Stimulated activated CD8-positive, alpha-beta memory T cell treated with anti-CD3 and anti-CD28 coated beads, Interleukin-12 subunit alpha, Interleukin-12 subunit beta, amount 100 ng/mL, for 24 hours (primary cell): Measurements from ENCODE around the gene MRPL40.
"Not testable (repeated sequence)": the region's sequence is repeated elsewhere in the genome, so short reads cannot be mapped to it uniquely, and the experiment has no call there.

Experiments
- DNase-seq: peaks from one replicate; pipeline ENCODE4 v3.0.0-alpha.2; 2020; ENCODE audit errors: extremely low read depth

MRPL40 gene

DNA sequence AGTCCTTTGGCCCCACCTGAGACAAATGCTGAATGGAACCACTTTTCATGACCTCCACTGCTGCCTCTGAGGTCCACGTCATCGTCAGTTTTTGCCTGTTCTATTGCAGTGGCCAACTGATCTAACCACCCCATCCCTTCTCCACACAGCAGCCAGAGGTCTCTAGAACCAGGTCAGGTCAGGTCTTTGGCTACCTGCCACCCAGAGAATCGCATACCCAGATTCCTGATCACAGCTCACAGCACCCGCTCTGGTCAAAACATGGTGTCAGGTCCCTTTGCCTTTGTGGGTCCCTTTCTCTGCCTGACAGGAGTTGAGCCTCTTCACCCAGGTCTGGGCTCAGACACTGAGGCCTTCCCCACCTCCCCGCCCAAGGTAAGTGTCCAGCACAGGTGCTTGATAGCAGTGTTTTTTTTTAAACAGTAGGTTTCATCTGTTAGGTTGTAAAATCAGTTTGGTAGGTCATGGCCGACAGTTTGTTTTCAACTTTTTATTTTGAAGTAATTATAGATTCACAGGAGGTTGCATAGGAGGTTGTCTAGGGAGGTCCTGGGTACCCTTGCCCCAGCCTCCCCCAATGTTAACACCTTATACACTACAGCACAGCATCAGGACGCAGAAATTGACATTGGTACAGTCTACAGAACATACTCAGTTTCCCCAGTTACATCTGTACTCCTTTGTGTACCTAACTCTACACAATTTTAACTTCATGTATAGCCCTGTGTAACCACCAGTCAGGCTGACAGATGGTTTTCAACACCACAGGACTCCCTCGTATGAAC is 8.3 kb downstream of the MRPL40 start:
- DNase-seq = no peak

- DNase-seq = no peak
These were observed 9.8 kb downstream of the MRPL40 start for GRCh38 chr22:19442166-19442565.

GRCh38 chr22:19443544-19444211 is 11.3 kb downstream of the MRPL40 start:
- no peak for DNase-seq

- DNase-seq = not testable (repeated sequence)
These were observed 13.1 kb downstream of the MRPL40 start for GRCh38 chr22:19445279-19445982.

DNA sequence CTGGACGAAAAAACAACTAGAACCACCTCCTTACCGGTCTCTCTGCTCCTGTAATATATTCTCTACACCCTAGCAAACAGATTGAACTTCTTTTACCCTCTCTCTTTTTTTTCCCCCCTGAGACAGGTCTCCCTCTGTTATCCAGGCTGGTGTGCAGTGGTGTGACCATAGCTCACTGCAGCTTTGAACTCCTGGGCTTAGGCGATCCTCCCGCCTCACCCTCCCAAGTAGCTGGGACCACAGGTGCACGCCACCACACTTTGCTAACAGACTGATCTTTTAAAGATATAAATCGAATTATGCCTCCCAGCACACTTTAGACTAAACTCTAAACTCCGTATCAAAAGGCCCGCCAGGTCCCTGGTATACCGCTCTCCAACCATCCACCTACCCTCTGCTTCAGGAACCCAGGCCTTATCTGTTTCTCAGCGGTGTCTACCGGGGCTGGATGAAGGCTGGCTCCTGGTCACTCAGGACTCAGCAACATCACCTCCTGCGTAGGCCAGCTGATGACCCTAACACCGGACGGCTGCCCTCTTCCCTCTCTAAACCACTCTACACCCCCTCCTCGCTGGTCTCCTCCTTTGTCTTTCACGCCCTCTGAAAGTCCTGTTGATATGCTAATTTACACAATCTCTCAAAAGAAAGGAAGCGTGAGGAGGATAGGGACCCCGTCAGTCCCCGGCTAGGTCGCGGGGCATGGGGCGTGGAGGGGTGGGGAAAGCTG is 14.4 kb downstream of the MRPL40 start:
- no peak for DNase-seq

- DNase-seq = peak; percentile 58
These were observed 15.2 kb downstream of the MRPL40 start, which contains the start of gene C22orf39 for GRCh38 chr22:19447330-19448075. TSS of gene C22orf39 (minus strand) at chr22:19447711. CDS start at chr22:19447688, 23 bp downstream.

DNA sequence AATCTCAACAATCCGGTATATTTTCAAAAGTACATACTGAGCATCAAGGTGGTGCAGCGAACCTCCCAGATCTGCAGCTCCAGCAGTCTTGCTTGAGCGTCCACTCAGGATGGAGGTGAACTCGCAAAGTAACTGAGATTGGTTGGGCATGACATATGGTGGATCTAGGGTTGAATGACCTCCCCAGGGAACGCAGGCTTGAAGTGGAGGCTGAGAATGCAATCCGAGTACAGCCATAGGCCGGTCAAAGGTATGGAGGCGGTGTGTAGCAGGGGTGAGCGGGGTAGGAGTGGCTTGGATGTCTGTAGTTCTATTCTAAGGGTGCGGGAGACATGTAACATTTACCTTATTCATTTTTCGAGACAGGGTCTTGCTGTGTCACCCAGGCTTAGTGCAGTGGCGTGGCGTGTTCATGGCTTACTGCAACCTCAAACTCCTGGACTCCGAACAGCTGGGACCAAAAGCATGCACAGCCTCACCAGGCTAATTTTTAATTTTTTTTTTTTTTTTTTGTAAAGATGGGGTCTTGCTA is 15.8 kb downstream of the MRPL40 start:
- DNase-seq = no peak

DNA sequence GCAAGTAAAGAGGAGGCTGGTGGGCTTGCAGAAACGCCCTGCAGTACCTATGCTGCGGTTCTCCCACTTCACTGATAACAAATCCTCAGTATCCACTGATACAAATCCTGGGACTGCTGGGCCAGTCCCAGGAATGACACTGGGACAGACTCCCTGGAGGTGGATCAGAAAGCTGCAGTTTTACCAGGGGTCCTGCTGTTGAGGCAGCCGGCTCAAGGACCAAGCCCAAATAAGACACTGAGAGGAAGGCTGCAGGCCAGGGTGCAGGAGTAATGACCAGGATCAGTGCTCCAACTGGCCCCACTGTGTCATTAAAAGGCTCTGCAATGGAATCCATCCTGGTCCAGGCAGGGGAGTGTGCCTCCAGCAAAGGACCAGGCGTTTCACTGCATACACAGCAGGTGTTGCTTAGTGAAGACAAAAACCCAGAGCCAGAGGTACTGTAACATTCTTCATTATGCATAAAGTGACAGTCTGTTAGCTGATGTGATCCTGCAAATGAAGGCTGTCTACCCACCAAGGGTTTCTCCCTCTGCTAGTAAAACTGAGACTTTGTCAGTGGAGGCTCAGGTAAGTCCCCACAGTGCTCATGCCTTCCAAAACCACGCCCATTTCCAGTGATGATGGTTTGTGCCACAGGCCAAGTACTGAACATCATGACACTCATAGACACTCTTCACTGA is 16.5 kb downstream of the MRPL40 start:
- DNase-seq = no peak

DNA sequence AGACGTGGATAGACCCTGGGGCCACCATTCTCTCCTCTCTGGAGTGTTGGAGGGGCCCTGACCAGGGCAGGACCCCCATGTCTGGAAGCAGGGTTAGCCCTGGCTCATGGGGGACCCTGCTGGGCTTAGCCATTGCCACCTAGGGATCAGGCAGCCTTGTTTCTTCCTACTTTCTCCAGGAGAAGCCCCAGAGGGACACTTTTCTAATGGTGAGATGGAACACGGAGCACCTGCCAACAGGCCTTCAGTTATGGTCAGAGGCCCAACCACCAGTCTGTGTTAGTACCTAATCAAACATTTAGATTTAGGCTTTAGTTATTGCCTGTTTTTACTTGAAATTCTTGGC is 17.1 kb downstream of the MRPL40 start:
- DNase-seq = no peak

GRCh38 chr22:19450363-19451175 is 18.2 kb downstream of the MRPL40 start:
- DNase-seq = no peak

GRCh38 chr22:19451570-19451969 is 19.2 kb downstream of the MRPL40 start:
- DNase-seq = no peak

- DNase-seq = no peak
These were observed 21.4 kb downstream of the MRPL40 start for GRCh38 chr22:19453718-19454117.

DNA sequence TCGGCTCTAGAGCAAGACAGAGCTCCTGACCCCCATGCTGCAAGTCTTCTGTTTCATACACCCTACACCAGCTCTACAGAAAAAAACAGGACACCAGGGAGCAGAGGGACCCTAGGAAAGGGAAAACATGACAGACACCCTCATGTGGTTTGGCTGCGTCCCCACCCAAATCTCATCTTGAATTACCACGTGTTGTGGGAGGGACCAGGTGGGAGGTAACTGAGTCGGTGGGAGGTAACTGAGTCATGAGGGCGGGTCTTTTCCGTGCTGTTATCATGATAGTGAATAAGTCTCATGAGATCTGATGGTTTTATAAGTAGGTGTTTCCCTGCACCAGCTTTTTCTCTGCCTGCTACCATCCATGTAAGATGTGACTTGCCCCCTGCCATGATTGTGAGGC is 21.8 kb downstream of the MRPL40 start:
- DNase-seq = no peak

DNA sequence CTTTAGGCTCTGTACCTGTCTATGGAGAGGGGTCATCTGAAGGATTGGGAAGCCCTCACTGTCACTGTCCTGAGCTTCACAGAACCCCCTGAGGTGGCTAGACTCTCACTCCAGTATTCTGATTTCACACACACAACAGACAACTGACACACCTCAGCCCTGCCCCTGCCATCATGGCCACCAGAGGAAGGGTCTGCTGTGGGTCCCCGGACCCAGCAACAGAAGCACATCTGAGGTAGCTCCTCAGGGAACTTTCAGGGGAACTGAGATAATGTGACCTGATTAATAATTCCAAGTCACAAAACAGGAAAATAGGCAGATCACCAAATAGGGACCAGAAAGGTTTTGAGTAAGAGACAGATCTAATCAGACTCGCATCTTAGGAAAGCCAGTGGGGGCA is 22.7 kb downstream of the MRPL40 start:
- DNase-seq = no peak

DNA sequence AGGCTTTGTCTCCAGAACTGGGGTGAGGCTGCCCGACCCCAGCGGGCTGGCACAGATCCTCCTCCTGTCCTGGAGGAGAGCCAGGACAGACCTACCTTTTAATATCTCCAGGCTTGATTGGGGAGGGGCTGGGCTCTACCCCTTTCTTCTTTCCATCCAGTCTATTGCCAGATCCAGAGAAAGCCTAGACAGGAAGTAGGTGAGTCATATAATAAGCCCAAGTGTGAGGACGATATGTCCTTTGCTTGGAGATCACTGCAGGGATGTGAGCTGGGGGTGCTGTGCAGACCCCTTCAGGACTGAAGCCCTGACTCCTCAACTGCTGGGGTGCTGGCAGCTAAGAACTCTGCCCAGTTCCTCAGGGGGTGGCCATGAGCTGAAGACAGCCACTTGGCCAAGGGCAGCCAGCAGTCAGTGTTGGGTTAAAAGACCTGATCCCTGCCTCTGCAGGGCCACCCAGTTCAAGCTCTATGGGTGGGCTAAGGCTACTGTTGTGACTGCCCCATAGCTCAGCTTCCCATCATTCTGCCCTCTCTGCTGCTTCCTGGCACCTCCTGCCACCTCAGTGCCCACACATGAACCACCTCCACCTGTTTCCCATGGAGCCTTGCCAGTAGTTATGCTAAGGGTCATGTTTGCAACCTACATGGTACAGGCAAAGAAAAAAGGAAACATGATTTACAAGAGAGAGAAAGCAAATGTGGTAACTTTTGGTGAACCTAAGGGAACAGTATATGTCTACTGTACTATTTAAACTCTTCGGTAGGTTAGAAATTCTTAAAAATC is 23.4 kb downstream of the MRPL40 start:
- no peak for DNase-seq

DNA sequence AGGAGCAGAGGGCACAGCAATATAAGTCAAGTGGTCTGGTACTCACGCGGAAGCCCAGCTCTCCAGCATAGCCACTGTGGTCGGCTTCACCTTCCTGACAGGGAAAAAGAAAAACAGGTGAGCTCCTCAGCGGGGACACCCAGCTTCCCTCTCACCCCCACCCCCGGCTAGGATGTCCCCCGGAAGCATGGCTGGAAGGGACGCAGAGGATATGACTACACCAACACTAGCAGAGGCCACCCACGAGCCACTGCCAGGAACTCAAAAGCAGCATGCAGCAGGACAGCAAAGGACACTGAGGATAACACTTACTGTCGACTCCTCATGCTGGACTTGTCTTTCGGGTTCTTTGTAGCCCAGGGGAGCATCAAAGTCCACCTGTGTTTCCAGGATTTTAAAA is 24.2 kb downstream of the MRPL40 start:
- DNase-seq = no peak

DNA sequence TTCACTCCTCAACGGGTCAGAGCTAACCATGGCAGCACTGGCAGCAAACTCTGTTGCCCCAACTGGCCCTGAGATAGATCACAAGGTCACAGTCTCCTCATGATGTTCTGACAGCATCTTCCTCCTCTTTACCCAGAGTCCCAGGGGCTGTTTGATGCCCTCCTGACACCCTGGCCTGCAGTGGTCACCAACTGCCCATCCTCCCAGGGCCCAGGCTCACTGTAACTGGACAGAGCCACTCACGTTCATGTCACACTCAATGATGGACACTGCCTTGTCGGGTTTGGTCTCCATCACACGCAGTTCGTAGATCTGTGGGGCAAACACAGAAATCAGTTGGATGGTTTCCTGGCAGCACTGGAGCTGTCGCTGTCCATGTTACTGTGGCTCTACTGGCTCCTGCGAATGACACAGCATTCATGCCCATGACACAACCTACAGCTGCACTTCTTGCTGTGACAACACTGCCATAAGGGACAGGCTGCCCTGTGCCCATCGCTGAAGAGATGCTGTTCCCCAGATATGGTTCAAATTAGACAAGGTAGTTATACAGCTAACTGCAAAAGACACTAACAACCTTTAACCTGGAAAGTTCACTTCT is 25.6 kb downstream of the MRPL40 start:
- no peak for DNase-seq

GRCh38 chr22:19460036-19460435 is 27.7 kb downstream of the MRPL40 start:
- no peak for DNase-seq
